Thyroid gland (tissue), 4 donors: ENCODE data around the gene ZNF322.

Experiments used
- CTCF ChIP-seq, 6 experiments: fragments of 200-600 bp in 3 of 6; fragments of 450-650 bp in 3 of 6; sonication (generic) in 3 of 6; IDR thresholded peaks; one replicate each; pipeline ENCODE4 v1.5.1; 2016 to 2019; ENCODE audit warnings: antibody characterized with exemption in 6 of 6, mild to moderate bottlenecking in 2 of 6, inconsistent platforms in 1 of 6, moderate library complexity in 1 of 6
- POLR2A ChIP-seq, 2 donors: fragments of 450-650 bp; IDR thresholded peaks; one replicate each; pipeline ENCODE4 v1.6.1; 2017; ENCODE audit warnings: antibody characterized with exemption in 2 of 2, mild to moderate bottlenecking in 2 of 2, moderate library complexity in 1 of 2

- TF ChIP-seq CTCF (IDR thresholded peaks at IDR 0.05) = peak in 3 of 6 experiments; percentile 2 to 17 (median 17)
- no peak for TF ChIP-seq POLR2A (IDR thresholded peaks at IDR 0.05)
These were observed 435 bp upstream of the ZNF322 start for GRCh38 chr6:26660000-26660361.
